HG03039 (cell line): ENCODE measurements around the gene TNKS1BP1.

ENCODE experiments used
- ATAC-seq: cut with Tn5 transposase; IDR thresholded peaks from one replicate; pipeline ENCODE4 v1.9.1; 2021; ENCODE audit warnings: mild to moderate bottlenecking, moderate library complexity; ENCODE audit not compliant: unreplicated experiment

TNKS1BP1 gene

DNA sequence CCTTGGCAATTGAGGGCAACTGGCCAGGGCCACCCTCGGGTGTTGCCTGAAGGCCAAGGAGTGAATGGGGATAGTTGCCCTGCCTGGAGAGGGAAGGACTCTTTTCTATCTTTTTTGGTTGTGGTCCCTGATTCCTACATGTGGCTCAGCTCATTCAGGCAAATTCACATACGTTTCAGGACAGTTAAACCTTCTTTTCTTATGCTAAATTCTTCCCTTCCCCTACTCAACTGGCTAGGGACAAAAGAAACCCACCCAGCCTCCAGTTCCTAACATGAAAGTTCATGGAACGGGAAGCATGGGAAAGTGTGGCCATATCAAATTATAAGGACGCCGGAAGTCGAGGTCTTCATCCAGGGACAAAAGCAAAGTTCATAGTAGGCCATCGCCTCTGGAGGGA is 61.4 kb downstream of the TNKS1BP1 start:
- no peak for ATAC-seq

- no peak for ATAC-seq
Measured at GRCh38 chr11:57262157-57262556, 62.6 kb downstream of the TNKS1BP1 start.

DNA sequence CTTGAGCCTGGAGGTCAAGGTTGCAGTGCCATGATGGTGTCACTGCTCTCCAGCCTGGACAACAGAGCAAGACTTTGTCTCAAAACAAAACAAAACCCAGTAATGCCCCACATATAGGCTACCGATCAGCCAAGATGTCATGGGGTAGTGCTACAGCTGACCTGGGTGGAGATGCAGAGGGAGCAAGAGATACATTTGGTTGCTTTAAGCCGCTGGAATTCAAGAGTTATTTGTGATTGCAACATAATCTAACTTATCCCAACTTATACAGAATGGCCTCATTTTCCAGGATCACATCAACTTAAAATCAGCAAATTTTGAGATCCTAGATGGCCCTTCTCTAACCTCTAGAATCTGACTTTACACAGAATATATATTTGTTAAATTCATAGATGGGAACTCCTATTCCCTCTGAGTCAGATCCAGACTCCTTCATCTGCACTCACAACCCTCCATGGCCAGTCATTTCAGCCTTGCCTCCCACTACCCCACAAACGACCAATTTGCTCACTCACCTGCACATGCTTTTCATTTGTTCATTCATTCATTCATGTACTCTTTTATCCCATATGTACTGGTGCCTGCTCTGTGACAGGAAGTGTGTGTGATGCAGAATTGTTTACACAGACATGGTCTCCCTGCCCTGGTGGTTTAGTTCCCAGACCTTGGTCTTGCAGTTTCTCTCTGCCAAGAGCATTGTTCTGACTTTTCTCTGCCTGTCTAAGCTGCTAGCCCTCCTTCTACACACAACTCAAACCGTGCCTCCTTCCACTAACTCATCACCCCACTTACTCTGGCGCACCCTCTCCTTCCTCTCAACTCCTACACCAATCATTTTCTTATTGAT is 63.6 kb downstream of the TNKS1BP1 start:
- ATAC-seq = peak; percentile 62

DNA sequence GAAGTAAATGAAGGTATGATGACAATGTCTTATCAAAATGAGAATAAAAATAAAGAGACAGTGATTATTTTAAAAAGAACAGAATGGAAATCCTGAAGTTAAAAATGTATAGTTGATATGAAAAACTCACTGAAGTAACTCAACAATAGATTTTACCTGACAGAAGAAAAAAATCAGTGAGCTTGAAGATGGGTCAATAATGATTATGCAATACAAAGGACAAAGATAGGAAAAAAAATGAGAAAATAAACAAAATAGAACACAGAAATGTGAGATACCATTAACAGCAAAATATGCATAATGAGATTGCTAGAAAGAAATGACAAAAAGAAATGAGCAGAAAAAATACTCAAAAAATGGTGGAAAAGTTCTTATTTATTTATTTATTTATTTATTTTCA is 68.6 kb downstream of the TNKS1BP1 start:
- ATAC-seq = no peak

DNA sequence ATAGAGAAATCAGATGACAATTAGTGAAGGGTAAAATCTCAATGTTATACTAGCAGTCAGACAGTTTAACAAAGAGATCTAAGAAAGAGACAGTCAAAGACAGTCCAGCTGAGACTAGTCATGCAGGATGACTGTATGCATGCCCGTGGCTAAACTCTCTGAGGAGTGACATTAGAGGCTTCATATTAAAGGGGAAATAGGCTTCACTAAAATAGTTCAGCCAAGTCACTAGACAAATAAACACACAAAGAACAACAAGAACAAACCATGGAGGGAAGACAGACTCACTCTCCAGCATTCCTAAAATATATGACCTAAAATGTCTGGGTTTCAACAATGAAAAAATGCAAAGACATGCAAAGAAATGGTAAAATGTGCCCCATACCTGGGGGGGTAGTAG is 69.1 kb downstream of the TNKS1BP1 start:
- ATAC-seq = no peak

DNA sequence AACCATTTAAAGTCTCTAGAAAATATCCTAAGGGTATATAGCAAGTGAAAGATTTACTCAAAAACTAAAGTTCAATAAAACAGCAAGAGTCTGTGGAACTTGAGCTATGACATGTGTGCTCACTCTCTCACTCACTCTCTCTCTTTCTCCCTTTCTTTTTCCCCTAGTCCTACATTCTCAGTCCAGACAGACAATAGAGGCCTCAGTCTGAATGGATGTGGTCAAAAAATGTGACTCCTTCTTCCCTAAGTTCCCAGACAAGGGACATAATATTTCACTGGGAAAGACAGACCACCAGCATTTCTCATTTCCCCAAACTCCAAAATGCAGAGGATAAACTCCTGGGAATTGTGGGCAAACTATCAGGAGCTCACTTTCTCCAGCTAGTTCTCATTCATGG is 70.1 kb downstream of the TNKS1BP1 start:
- no peak for ATAC-seq

DNA sequence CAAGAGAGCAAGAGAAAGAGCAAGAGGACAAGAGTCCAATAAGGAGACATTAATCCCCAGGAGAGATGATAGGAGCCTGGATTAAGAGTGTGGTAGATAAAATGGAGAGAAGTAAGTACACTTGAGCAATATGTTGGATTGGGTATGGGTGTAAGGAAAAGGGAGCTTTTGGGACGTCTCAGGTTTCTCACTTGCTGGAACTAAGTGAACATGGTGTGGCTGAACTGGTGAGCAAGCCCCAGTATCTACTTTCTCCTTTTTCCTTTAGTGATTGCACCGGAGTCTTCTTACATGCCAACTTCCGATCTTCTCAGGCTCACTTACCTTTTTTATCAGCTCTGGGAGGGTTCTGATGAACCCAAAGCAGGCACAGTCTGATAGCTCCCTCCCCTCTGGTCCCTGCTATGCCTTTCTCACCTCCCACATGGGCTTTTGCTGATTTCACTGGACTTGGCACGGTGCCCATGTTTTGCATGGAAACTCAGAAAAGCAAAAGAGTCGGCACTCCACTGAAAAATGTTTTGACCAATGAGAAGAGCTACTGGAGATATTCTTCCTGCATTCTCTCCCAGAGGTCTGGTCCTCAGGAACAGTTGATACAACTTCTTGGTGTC is 73.2 kb downstream of the TNKS1BP1 start:
- no peak for ATAC-seq

- no peak for ATAC-seq
Measured at GRCh38 chr11:57251037-57251436, 73.7 kb downstream of the TNKS1BP1 start.
